Activated T-cell treated with anti-CD3 and anti-CD28 coated beads, Interleukin-2, amount 50 U/mL, for 4 hours (primary cell): ENCODE results near the gene LMNTD1. TPM values are rescaled to one million over a fixed set of nuclear protein-coding genes. Genes with fewer than 3 reads are reported as not detected.
"Not testable (repeated sequence)": the region's sequence is repeated elsewhere in the genome, so short reads cannot be mapped to it uniquely, and the experiment has no call there.

Source experiments
- ATAC-seq, 2 donors: fragments of 200-7000 bp; cut with Tn5 transposase; one replicate each; pipeline ENCODE4 v1.10.0; 2021
- DNase-seq: peaks from one replicate; pipeline ENCODE4 v3.0.0-alpha.2; 2020
- H3K27me3 Mint-ChIP-seq: one replicate; pipeline ENCODE4 v1.8.0; 2021; ENCODE audit warnings: low read depth, mixed read lengths
- H3K36me3 Mint-ChIP-seq: one replicate; pipeline ENCODE4 v1.8.0; 2022; ENCODE audit warnings: mixed read lengths; ENCODE audit not compliant: insufficient read depth
- H3K4me1 Mint-ChIP-seq: one replicate; pipeline ENCODE4 v1.8.0; 2021; ENCODE audit warnings: low read depth, mixed read lengths
- H3K4me3 Mint-ChIP-seq: one replicate; pipeline ENCODE4 v1.8.0; 2021; ENCODE audit warnings: mild to moderate bottlenecking, moderate library complexity, mixed read lengths
- H3K9me3 Mint-ChIP-seq: one replicate; pipeline ENCODE4 v1.8.0; 2021; ENCODE audit warnings: mixed read lengths
- total RNA-seq, 3 donors: library from RNA; stranded (reverse); gene quantifications; one replicate each; pipeline ENCODE4 v1.2.1, GENCODE V29; 2021

The LMNTD1 gene
- total RNA-seq, 3 donors from 2014 or later = not detected

- Mint-ChIP-seq H3K4me3 (no peak overlapping the region), H3K36me3 (no peaks in the 10 kb centered on the region), H3K9me3 (no peaks in the 10 kb centered on the region), H3K4me1 (no peaks in the 10 kb centered on the region), H3K27me3 (peaks cover 6% of the 10 kb centered on the region)
- ATAC-seq (no peak), DNase-seq (no peak)
Observed at GRCh38 chr12:25449007-25449406, 104.1 kb downstream of the LMNTD1 start.

GRCh38 chr12:25447046-25447445, 106.0 kb downstream of the LMNTD1 start:
- Mint-ChIP-seq H3K4me3 (no peak overlapping the region), H3K9me3 (no peaks in the 10 kb centered on the region), H3K4me1 (no peaks in the 10 kb centered on the region), H3K36me3 (no peaks in the 10 kb centered on the region), H3K27me3 (peaks cover 3% of the 10 kb centered on the region)
- ATAC-seq (no peak), DNase-seq (no peak)

- no peak for ATAC-seq
- H3K27me3 Mint-ChIP-seq = peaks cover 3% of the 10 kb centered on the region
- peaks cover 6% of the 10 kb centered on the region for H3K4me1 Mint-ChIP-seq
- H3K4me3 Mint-ChIP-seq = no peak overlapping the region
- H3K36me3 Mint-ChIP-seq = no peaks in the 10 kb centered on the region
- no peak for DNase-seq
- no peaks in the 10 kb centered on the region for H3K9me3 Mint-ChIP-seq
Observed at GRCh38 chr12:25438638-25439037, 114.4 kb downstream of the LMNTD1 start.

- Mint-ChIP-seq H3K4me1 (peaks cover 6% of the 10 kb centered on the region), H3K36me3 (no peaks in the 10 kb centered on the region), H3K4me3 (peak overlapping the region; percentile 47), H3K9me3 (no peaks in the 10 kb centered on the region), H3K27me3 (peaks cover 3% of the 10 kb centered on the region)
- peak; percentile 65 to 73 for ATAC-seq
- DNase-seq = no peak
Observed at GRCh38 chr12:25436206-25437030, 116.7 kb downstream of the LMNTD1 start.

- H3K4me1 Mint-ChIP-seq = peaks cover 6% of the 10 kb centered on the region
- no peaks in the 10 kb centered on the region for H3K9me3 Mint-ChIP-seq
- H3K4me3 Mint-ChIP-seq = no peak overlapping the region
- H3K27me3 Mint-ChIP-seq = peaks cover 3% of the 10 kb centered on the region
- no peaks in the 10 kb centered on the region for H3K36me3 Mint-ChIP-seq
- DNase-seq (no peak), ATAC-seq (no peak)
Observed at GRCh38 chr12:25435431-25435830, 117.7 kb downstream of the LMNTD1 start.

- Mint-ChIP-seq H3K36me3 (no peaks in the 10 kb centered on the region), H3K4me1 (peaks cover 6% of the 10 kb centered on the region), H3K27me3 (peaks cover 3% of the 10 kb centered on the region), H3K4me3 (no peak overlapping the region), H3K9me3 (no peaks in the 10 kb centered on the region)
- DNase-seq = no peak
- ATAC-seq = no peak
Observed at GRCh38 chr12:25434515-25434914, 118.6 kb downstream of the LMNTD1 start.

GRCh38 chr12:25433581-25434325, 119.3 kb downstream of the LMNTD1 start:
- peaks cover 6% of the 10 kb centered on the region for H3K4me1 Mint-ChIP-seq
- H3K27me3 Mint-ChIP-seq = peaks cover 3% of the 10 kb centered on the region
- no peak for ATAC-seq
- no peaks in the 10 kb centered on the region for H3K36me3 Mint-ChIP-seq
- no peaks in the 10 kb centered on the region for H3K9me3 Mint-ChIP-seq
- DNase-seq = no peak
- H3K4me3 Mint-ChIP-seq = no peak overlapping the region

- Mint-ChIP-seq H3K4me1 (peaks cover 6% of the 10 kb centered on the region), H3K27me3 (peaks cover 3% of the 10 kb centered on the region), H3K36me3 (no peaks in the 10 kb centered on the region), H3K4me3 (no peak overlapping the region), H3K9me3 (no peaks in the 10 kb centered on the region)
- DNase-seq (no peak), ATAC-seq (no peak)
Observed at GRCh38 chr12:25433024-25433423, 120.1 kb downstream of the LMNTD1 start.

- H3K4me3 Mint-ChIP-seq = no peak overlapping the region
- no peaks in the 10 kb centered on the region for H3K9me3 Mint-ChIP-seq
- H3K36me3 Mint-ChIP-seq = no peaks in the 10 kb centered on the region
- no peaks in the 10 kb centered on the region for H3K4me1 Mint-ChIP-seq
- ATAC-seq (no peak), DNase-seq (no peak)
- no peaks in the 10 kb centered on the region for H3K27me3 Mint-ChIP-seq
Observed at GRCh38 chr12:25427337-25428249, 125.5 kb downstream of the LMNTD1 start.

GRCh38 chr12:25426821-25427220, 126.3 kb downstream of the LMNTD1 start:
- not testable (repeated sequence) for DNase-seq, ATAC-seq, H3K36me3 Mint-ChIP-seq, H3K27me3 Mint-ChIP-seq, H3K4me3 Mint-ChIP-seq, H3K4me1 Mint-ChIP-seq, H3K9me3 Mint-ChIP-seq
